Measurements from ENCODE around the gene DHX35.

DHX35 gene

DNA sequence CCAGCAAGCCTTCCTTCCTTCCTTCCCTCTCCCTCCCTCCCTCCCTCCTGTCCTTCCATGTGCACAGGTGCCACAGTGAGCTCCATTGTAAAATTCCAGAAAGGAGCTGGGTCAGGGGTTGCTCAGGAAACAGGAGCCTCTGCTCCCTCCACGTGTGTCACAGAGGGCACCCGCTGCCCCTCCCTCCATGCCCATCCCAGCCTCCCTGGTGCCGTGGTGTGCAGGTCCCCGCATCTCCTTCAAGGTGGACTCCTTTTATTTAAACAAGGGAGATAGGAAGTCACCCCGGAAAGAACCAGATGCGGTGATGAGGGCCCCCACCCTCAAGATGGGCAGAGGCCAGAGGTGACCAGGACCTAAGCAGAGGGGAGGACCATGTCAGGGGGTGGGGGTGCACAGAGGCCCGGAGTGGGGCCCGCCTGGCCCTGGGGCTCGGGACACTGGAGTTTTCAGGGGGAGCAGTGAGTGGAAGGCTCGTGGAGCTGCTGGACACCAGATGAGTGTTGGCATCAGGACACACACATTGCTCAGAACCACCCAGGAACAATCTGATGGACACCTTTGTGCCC is 85.4 kb downstream of the DHX35 start:
- no peak for TF ChIP-seq JUND (IDR thresholded peaks at IDR 0.05; ENCODE audit: low read depth)
- DNase-seq (ENCODE audit: low read depth in 1 of 2, low spot score in 1 of 2), result no peak
- in situ Hi-C loops (cut with HindIII; ENCODE audit: low pct_unique_long_range_greater_than_20kb, low sequenced_read_pairs), result no loop called here

DNA sequence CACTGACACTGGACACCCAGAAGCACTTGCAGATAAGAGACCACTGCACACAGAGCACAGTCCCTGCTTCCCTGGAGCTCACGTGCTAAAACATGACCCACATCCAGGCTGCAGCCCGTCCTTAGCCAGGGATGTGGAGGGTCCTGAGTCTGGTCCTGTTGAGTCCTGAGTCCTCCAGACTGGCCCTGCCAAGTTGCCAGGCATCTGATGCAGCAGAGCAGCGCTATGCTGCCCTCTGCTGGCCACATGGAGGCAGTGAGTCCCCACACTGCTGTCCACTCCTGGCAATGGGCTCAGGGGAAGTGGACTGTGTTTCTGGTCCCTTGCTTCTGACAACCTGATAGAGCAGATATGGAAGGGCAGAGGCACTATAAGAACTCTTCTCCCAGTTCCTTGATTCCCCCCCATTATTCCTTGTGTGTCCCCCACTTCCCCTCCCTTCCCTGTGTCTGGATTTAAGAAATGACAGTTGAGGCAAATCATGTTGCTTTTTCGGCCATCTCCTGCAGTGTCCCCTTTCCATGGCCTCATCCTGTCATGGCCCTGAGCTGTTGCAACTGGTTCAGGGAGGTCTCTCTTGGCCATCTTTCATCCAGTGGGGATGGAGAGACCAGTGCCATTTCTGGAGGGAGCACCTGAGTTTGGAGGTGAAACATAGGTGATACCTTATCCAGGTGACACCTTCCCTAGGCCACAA is 86.0 kb downstream of the DHX35 start:
- no peak for TF ChIP-seq JUND (IDR thresholded peaks at IDR 0.05; ENCODE audit: low read depth)
- DNase-seq (ENCODE audit: low read depth in 1 of 2, low spot score in 1 of 2), result peak; percentile 77 to 85
- in situ Hi-C loops (cut with HindIII; ENCODE audit: low pct_unique_long_range_greater_than_20kb, low sequenced_read_pairs), result no loop called here

DNA sequence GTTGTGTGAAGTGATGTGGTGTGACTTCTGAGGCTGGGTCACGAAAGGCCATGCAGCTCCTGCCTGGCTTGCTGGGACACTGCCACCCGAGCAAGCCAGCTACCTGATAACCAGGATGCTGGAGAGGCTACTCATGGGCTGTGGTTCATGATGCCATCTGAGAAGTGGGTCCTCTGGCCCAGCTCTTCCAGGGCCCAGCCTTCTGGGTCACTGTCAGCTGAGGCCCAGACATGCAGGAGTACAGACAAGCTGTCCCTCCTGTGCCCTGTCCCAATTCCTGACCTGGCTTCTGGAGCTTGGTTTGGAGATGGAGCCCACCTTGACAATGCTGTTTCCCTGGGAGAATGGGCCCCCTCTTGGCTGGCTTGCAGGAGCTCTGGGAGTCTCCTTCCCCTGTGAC is 87.0 kb downstream of the DHX35 start:
- no peak for TF ChIP-seq JUND (IDR thresholded peaks at IDR 0.05; ENCODE audit: low read depth)

DNA sequence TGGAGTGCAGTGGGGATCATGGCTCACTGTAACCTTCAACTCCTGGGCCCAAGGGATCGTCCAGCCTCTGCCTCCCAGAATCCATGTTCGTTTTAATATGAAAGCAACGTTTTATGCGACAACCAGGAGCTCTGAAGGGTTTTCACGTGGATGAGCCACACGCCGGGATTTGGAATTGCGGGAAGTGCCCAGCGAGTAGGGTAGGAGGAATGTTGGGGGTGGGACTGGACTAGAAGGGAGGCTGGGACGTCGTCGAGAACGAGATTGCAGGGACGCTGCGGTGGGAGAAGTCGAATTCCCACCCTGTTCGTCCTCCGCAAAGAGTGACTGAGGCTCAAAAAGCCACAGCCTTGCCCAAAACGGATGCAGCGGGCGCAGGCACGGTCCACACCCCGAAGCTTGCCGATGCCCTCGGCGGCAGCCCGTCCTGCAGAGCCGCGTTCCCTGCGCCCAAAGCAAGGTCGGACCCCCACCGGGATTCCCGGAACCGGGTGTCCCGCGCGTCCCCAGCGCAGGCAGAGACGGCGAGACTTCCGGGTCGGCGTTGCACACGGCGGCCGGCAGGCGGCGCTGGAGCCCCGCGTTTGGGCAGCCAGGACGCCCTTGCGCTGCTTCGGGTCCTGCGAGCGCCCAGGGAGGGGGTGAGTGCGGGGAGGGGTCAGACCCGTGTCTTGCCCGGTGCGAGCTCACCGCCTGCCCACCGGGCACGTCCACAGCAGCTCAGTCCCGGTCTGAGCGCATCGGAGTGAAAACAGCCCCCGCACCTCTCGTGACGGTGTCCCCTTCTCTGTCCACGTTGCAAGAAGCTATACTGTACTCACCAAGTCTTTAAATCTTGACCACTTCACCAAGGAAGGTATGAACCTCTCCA is 87.8 kb downstream of the DHX35 start:
- in situ Hi-C loops (cut with HindIII; ENCODE audit: low pct_unique_long_range_greater_than_20kb, low sequenced_read_pairs), result no loop called here

More for the DNA sequence above, 87.0 kb downstream of the DHX35 start:
- in situ Hi-C loops (cut with HindIII; ENCODE audit: low pct_unique_long_range_greater_than_20kb, low sequenced_read_pairs), result no loop called here
- no peak for DNase-seq (ENCODE audit: low read depth in 1 of 2, low spot score in 1 of 2)

DNA sequence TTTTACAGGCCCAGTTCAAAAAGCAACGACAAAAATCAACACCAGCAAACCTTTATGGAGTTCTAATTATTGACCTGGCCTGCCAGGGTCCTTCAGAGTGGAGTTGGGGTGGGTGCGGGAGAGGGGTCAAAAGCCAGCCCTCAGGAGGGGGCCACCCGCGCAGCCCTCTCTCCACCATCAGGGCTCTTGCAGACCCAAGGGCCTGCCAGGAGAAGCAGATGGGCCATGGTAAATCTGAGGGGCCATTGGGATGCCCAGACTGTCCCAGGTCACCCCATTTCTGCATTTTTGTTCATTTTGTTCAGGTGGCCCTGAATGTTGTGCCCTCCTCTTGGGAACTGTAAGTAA is 88.4 kb downstream of the DHX35 start:
- DNase-seq (ENCODE audit: low read depth in 1 of 2, low spot score in 1 of 2), result no peak
- in situ Hi-C loops (cut with HindIII; ENCODE audit: low pct_unique_long_range_greater_than_20kb, low sequenced_read_pairs), result no loop called here
- TF ChIP-seq JUND (IDR thresholded peaks at IDR 0.05; ENCODE audit: low read depth), result no peak

More for the DNA sequence above, 87.8 kb downstream of the DHX35 start:
- peak; percentile 62 to 85 for DNase-seq (ENCODE audit: low read depth in 1 of 2, low spot score in 1 of 2)
- TF ChIP-seq JUND (IDR thresholded peaks at IDR 0.05; ENCODE audit: low read depth), result no peak

DNA sequence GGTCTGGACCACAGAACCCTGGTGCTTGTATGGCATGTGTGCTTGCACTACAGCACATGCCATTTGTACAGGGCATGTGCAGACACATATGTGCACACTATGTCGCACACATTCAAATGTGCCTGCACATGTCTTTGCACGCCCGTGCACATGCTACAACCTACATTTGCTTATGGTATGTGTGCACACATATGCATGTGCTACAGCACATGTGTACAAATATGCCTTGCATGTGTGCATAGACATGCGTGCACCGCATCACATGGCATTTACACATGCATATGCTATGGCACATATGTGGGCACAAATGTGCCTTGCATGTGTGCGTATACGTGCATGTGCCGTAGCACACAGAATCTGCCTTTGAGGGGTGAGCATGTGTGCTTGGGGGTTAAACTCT is 90.5 kb downstream of the DHX35 start:
- no peak for TF ChIP-seq JUND (IDR thresholded peaks at IDR 0.05; ENCODE audit: low read depth)
- in situ Hi-C loops (cut with HindIII; ENCODE audit: low pct_unique_long_range_greater_than_20kb, low sequenced_read_pairs), result no loop called here
- DNase-seq (ENCODE audit: low read depth in 1 of 2, low spot score in 1 of 2), result no peak

DNA sequence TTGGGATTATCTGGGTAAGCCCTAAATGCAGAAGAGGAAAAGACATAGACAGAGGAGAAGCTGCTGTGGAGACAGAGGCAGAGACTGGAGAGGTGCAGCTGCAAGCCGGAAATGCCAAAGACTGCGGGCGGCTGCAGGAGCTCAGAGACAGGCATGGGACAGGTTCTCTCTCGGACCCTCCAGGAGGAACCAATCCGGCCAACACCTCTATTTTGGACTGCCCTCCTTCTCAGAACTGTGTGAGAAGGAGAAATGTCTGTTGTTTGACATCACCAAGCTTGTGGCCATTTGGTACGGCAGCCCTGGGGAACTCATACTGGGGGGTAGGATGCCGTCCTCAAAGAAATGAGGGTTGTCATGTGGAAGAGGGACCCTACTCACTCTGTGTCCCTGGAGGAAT is 95.0 kb downstream of the DHX35 start:
- no peak for TF ChIP-seq JUND (IDR thresholded peaks at IDR 0.05; ENCODE audit: low read depth)
- in situ Hi-C loops (cut with HindIII; ENCODE audit: low pct_unique_long_range_greater_than_20kb, low sequenced_read_pairs), result no loop called here
- DNase-seq (ENCODE audit: low read depth in 1 of 2, low spot score in 1 of 2), result no peak

DNA sequence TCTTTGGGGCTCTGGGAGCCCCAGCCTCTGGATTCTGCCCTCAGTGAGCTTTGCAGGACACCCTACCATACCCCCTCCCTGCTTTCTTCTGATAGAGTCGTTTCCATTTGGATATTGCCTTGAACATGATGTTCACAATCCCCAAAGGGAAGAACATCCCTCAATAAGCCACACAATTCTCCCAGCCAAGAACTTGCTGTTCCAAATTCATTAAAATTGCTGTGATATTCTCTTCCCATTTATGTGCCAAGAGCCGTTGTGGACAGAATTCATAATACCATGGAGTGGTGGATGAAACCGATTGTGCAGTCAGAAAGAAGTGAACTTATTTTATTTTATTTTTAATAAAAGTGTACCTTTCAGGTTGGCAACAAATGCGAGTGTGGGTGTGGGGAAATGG is 95.8 kb downstream of the DHX35 start:
- in situ Hi-C loops (cut with HindIII; ENCODE audit: low pct_unique_long_range_greater_than_20kb, low sequenced_read_pairs), result no loop called here
- TF ChIP-seq JUND (IDR thresholded peaks at IDR 0.05; ENCODE audit: low read depth), result no peak
- DNase-seq (ENCODE audit: low read depth in 1 of 2, low spot score in 1 of 2), result no peak

DNA sequence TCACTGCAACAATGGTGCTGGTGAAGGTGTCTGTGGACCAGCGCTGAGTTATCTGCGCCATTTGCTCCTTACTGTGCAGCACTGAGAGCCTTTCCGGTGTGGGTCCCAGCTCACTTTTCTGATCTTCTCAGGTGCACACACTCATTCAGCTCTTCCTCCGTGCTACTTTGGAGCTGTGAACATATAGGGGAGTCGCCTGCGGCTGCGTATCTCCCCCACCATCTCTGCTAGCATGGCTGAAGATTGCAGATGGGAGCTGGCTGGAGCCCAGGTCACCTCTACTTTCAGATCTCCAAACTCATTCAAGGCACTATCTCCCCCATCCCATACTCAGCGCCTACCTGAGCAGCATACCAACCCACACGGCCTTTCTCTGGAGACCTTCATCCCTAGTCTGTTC is 96.9 kb downstream of the DHX35 start:
- TF ChIP-seq JUND (IDR thresholded peaks at IDR 0.05; ENCODE audit: low read depth), result no peak
- in situ Hi-C loops (cut with HindIII; ENCODE audit: low pct_unique_long_range_greater_than_20kb, low sequenced_read_pairs), result no loop called here
- no peak for DNase-seq (ENCODE audit: low read depth in 1 of 2, low spot score in 1 of 2)

DNA sequence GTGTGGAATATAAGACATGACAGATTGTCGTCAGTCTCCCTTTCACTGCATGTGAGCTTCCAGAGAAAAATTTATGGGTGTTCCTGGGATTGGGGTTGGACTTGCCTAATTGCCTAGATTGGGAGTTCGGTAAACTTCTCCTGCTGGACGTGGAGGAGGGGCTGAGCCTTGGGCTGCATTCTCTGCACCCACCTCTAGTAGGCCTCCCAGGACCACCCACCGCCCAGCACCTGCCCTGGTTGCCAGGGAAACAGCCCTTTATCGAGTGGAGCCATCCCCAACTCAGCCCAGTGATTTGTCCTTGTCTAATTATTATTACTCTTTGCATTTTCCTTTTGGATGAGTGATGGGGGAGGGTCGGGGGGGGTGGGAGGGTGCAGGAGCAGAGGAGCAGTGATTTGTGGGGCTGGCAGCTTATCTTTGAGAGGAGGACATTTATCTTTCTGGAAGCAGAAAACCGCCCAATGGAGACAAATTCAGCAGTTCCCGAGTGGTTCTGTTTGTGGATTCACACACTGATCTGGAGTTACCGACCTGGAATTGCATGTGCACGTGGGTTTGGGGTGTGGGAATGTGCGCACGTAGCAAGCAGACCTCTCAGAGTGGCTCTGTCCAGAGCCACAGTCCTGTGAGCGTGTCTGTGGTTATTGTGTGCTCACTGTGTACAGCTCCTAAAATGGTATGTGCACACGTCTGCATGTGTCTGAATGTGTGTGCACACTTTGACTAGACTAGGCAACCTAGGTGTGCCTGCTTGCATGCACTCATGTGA is 104.5 kb downstream of the DHX35 start:
- DNase-seq (ENCODE audit: low read depth in 1 of 2, low spot score in 1 of 2), result no peak
- no peak for TF ChIP-seq JUND (IDR thresholded peaks at IDR 0.05; ENCODE audit: low read depth)
- in situ Hi-C loops (cut with HindIII; ENCODE audit: low pct_unique_long_range_greater_than_20kb, low sequenced_read_pairs), result no loop called here

DNA sequence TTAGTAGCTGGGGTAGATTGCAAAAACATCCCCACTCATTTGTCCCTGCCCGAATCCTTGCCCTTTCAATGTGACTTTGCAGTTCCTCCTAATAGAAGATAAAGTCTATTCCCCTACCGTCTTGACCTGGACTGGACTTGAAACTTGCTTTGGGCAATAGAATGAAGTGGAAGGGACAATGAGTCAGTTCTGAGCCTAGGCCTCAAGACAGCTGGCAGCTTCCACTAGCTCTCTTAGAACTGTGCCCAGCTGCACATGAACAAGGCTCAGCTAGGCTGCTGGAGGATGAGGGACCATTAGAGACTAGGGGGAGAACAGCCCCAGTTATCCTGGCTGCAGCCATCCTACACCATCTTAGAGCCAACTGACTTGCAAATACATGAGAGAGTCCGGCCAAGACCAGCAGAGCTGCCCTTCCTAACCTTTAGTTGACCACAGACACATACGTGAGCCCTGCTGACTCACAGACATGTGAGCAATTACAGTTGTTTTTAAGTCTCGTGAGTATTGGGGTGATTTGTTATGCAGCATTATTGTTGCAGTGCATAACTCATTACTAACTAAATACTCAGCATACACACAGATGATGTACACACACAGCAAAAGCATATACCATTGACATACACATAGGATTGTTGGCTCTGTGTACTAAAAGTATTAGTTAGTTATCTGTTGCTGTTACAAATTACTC is 105.5 kb downstream of the DHX35 start:
- TF ChIP-seq JUND (IDR thresholded peaks at IDR 0.05; ENCODE audit: low read depth), result no peak
- in situ Hi-C loops (cut with HindIII; ENCODE audit: low pct_unique_long_range_greater_than_20kb, low sequenced_read_pairs), result no loop called here
- DNase-seq (ENCODE audit: low read depth in 1 of 2, low spot score in 1 of 2), result no peak

DNA sequence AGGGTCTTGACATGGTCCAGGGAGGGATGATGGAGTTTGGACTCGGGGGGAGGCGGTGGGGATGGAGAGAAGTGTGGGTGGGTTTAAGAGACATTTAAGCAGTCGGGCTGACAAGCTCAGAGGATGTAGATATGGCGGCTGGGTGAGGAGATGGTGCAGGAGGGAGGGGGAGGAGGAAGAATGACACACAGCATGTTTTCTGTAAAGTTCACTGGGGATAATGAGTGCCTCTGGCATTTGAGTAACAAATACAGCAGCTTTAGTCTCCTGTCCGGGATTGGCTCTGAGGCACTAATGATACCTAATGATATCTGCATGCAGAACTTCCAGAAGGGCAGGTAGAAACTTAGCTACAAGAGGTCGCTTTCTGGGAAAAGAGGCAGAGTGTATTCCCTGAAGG is 107.8 kb downstream of the DHX35 start:
- in situ Hi-C loops (cut with HindIII; ENCODE audit: low pct_unique_long_range_greater_than_20kb, low sequenced_read_pairs), result no loop called here
- no peak for TF ChIP-seq JUND (IDR thresholded peaks at IDR 0.05; ENCODE audit: low read depth)
- DNase-seq (ENCODE audit: low read depth in 1 of 2, low spot score in 1 of 2), result no peak

Measured in T47D (cell line).